T-helper 2 cell treated with Interferon-gamma antibody and Interleukin-4, amounts not matched to agents 5 μg/mL and 100 μg/mL, for 36 hours (primary cell): ENCODE measurements around the gene TBX4.
"Not testable (repeated sequence)": the region's sequence is repeated elsewhere in the genome, so short reads cannot be mapped to it uniquely, and the experiment has no call there.

Experiments used
- DNase-seq: peaks from one replicate; pipeline ENCODE4 v3.0.0; 2021; ENCODE audit warnings: low spot score
- H3K27ac Mint-ChIP-seq: one replicate; pipeline ENCODE4 v1.8.0; 2021; ENCODE audit warnings: mild to moderate bottlenecking, mixed read lengths
- H3K27me3 Mint-ChIP-seq: one replicate; pipeline ENCODE4 v1.8.0; 2021; ENCODE audit warnings: low read depth, mixed read lengths
- H3K36me3 Mint-ChIP-seq: one replicate; pipeline ENCODE4 v1.8.0; 2021; ENCODE audit warnings: low read depth, mixed read lengths
- H3K4me1 Mint-ChIP-seq: one replicate; pipeline ENCODE4 v1.8.0; 2021; ENCODE audit warnings: low read depth, mixed read lengths
- H3K4me3 Mint-ChIP-seq: one replicate; pipeline ENCODE4 v1.8.0; 2022; ENCODE audit warnings: mild to moderate bottlenecking, moderate library complexity, mixed read lengths
- H3K9me3 Mint-ChIP-seq: one replicate; pipeline ENCODE4 v1.8.0; 2021; ENCODE audit warnings: mixed read lengths

Gene TBX4

DNA sequence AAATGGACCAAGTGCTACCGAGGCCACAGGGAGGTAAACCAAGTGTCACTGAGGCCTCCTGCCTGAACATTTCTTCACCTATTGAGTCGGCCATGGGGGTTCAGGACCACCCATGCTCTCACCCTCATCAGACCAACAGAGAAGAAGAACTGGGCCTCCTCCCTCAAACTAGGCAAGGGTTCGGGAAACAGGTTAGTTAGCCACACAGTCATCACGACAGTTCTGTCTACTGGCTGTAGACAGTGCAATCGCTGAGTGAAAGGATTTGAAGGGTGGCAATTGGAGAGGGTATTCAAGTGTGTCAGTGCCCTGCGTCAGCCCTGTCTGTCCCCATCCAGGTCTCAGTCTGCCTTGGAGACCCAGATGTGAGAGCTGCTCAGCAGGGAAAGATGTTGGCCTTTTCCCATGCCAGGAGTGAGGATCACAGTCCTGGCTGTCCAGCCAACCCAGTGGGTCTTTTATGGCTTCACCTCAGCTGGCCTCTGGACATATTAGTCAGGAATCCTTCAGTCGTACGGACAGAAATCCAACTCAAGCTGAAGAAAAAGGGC lies 32.7 kb upstream of the TBX4 start:
- H3K27me3 Mint-ChIP-seq, result peaks cover 41% of the 10 kb centered on the region
- H3K4me1 Mint-ChIP-seq, result no peaks in the 10 kb centered on the region
- no peaks in the 10 kb centered on the region for H3K9me3 Mint-ChIP-seq
- no peak for DNase-seq
- H3K36me3 Mint-ChIP-seq, result no peaks in the 10 kb centered on the region
- no peak overlapping the region for H3K4me3 Mint-ChIP-seq
- no peak overlapping the region for H3K27ac Mint-ChIP-seq

DNA sequence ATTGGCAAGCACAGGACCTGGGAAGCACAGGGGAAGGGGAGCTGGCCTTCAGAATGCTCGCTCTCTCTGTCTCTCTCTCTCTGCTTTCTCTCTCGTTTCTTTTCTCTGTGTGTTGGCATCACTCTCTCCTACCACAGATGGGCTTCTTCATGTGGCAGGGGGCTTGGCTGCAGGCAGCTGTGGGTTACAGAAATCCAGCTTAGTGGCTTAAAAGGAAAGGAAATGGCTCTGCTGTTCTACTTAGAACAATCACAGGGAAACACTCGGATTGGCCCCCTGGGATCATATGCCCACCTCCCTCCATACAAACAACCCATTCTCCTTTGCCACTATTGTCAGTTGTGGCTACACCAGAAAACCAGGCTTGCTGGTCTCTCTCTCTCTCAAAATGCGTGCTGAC lies 32.2 kb upstream of the TBX4 start:
- Mint-ChIP-seq H3K4me1 (no peaks in the 10 kb centered on the region), H3K27me3 (peaks cover 38% of the 10 kb centered on the region), H3K27ac (no peak overlapping the region), H3K36me3 (no peaks in the 10 kb centered on the region), H3K9me3 (no peaks in the 10 kb centered on the region), H3K4me3 (no peak overlapping the region)
- DNase-seq, result no peak

DNA sequence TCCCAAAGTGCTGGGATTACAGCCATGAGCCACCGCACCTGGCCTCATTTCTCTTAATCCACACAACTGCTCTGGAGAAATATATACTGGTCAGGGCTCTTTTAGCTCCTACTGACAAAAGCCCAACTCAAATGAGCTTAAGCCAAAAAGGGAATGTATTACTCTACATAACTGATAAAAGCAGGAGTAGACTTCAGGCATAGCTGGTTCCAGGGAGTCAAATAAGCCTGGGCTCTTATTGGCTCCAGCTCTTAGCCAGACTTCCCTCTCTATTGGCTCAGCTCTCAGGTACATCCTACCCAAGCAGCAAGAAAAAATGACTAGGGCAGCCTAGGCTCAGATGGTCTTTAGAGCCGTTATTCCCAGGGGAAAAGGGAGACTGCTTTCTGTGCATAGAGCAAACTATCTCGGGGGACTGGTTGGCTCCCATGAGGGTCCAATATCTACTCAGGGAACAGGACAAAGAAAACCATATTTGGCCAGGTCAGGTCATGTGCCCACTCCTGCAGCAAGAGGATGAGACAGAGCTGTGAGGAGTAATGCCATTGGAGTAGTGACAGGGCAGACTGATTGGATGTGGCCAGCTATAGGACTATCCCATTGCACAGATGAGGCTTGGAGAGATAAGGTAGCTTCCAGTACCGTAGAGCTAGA lies 31.4 kb upstream of the TBX4 start:
- Mint-ChIP-seq H3K9me3 (no peaks in the 10 kb centered on the region), H3K27ac (no peak overlapping the region), H3K27me3 (peaks cover 40% of the 10 kb centered on the region), H3K4me1 (no peaks in the 10 kb centered on the region), H3K36me3 (no peaks in the 10 kb centered on the region), H3K4me3 (no peak overlapping the region)
- no peak for DNase-seq

DNA sequence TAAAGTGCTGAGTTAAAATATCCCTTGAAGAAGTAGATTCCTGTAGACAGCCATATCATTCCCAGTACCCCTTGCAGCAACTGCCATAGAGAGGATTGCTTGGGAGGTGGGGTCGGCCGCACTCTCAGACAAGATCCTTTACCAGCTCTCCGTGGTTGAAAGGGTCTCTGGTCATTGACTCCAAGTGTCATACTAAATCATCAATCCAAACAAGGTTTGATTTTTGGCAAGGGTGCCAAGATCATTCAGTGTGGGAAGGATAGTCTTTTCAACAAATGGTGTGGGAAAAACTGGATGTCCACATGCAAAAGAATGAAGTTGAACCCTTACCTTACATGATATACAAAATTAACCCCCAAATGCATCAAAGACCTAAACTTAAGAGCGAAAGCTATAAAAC lies 30.8 kb upstream of the TBX4 start:
- DNase-seq, result no peak
- no peaks in the 10 kb centered on the region for H3K9me3 Mint-ChIP-seq
- no peaks in the 10 kb centered on the region for H3K36me3 Mint-ChIP-seq
- peaks cover 37% of the 10 kb centered on the region for H3K27me3 Mint-ChIP-seq
- H3K27ac Mint-ChIP-seq, result no peak overlapping the region
- H3K4me3 Mint-ChIP-seq, result no peak overlapping the region
- no peaks in the 10 kb centered on the region for H3K4me1 Mint-ChIP-seq

DNA sequence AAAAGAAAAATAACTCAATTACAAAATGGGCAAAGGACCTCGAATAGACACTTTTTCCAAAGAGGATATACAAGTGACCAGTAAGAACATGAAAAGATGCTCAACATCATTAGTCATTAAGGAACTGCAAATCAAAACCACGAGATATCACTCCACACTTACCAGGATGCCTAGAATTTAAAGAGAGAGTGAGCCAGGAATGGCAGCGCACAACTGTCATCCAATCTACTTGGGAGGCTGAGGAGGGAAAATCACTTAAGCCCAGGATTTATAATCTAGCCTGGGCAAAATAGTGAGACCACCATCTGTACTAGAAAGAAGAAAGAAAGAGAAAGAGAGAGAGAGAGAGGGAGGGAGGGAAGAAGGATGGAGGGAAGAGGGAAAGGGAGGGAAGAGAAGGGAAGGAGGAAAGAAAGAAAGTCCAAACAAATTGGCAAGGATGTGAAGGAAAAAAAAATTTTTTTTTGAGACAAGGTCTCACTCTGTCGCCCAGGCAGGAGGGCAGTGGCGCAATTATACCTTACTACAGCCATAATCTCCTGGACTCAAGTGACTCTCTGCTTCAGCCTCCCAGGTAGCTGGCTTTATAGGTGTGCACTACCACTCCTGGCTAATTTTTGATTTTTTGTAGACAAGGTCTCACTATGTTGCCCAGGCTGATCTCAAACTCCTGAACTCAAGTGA lies 30.0 kb upstream of the TBX4 start:
- H3K9me3 Mint-ChIP-seq, result no peaks in the 10 kb centered on the region
- no peak overlapping the region for H3K27ac Mint-ChIP-seq
- peaks cover 37% of the 10 kb centered on the region for H3K27me3 Mint-ChIP-seq
- DNase-seq, result no peak
- no peak overlapping the region for H3K4me3 Mint-ChIP-seq
- no peaks in the 10 kb centered on the region for H3K36me3 Mint-ChIP-seq
- no peaks in the 10 kb centered on the region for H3K4me1 Mint-ChIP-seq

DNA sequence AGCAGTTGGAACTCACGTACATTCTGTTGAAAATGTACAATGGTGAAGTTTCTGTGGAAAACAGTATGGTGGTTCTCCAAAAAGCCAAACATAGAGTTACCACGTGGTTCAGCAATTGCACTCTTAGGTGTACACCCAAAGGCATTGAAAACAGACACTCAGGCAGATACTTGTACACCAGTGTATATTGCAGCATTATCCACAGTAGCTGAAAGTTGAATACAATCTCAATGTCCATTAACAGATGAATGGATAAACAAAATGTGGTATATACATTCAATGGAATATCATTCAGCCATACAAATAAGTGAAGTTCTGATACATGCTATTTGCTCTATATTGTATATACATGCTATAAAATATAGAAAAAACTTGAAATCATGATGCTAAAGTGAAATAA lies 29.4 kb upstream of the TBX4 start:
- Mint-ChIP-seq H3K4me3 (no peak overlapping the region), H3K27me3 (peaks cover 38% of the 10 kb centered on the region), H3K4me1 (no peaks in the 10 kb centered on the region), H3K9me3 (no peaks in the 10 kb centered on the region), H3K27ac (no peak overlapping the region), H3K36me3 (no peaks in the 10 kb centered on the region)
- DNase-seq, result no peak

DNA sequence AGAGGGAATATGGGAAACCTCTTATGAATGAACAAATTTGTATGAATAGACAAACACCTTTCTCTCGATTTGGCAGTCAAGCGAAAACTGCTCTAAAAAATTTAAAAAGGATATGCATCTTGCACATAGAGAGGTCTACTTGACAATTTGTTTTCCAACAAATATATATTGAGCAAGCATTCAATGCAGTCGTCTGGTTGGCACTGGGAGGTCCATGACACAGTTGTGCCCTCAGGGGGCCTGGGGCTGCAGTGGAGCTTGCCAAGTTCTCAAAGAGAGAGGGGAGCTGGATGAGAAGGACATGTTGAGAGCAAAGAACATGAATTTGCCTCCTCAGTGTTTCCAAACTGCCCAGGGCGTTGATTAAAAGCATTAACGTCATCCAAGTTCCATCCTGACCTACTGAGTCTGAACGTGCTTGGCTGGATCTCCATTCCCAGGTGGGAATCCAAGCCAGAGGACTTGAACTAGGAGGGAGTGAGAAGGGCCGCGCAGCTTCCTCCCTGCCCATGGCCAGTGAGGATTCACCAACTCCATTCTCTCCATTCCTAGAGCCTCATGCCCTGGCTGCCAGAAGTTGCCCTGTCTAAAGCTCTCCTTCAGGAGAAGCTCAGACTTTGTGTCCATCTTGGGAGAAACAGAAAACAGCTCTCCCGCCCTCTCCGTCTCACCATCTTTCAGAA lies 28.1 kb upstream of the TBX4 start:
- no peak overlapping the region for H3K4me3 Mint-ChIP-seq
- no peak overlapping the region for H3K27ac Mint-ChIP-seq
- no peaks in the 10 kb centered on the region for H3K4me1 Mint-ChIP-seq
- no peaks in the 10 kb centered on the region for H3K36me3 Mint-ChIP-seq
- peaks cover 39% of the 10 kb centered on the region for H3K27me3 Mint-ChIP-seq
- H3K9me3 Mint-ChIP-seq, result no peaks in the 10 kb centered on the region
- DNase-seq, result no peak

DNA sequence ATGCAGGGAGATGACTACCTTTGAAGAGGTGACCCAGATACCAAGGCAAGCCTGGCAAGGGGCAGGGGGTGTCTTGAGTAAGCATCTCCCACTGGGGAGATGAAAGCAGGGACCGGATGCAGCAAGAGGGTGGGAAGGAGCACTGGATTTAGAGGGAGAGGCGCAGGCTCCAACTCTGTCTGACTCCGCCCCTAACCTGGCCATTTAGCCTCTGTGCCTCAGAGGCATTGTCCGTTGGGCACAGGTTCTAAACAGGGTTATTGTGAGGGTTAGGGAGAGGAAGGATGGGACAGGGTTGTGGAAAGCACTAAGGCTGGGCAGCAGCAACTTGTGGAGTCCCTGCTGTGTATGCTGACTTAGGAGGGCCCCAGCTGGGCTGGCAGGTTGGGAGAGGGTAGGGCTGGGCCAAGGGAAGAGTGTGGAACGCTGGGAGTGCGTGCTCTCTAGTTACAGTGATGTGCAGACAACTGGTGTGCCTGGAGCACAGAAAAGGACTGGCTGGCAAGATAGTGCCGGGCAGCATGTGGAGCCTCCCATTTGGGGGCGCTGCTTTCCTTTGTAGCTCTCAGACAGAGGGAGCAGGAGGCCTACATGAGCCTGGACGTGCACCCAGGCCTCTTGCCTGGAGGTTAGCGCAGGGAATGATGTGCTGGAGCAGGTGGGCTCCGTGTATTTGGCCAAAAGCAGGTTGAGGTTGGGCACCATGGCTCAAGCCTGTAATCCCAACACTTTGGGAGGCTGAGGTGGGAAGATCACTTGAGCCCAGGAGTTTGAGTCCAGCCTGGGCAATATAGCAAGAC lies 26.3 kb upstream of the TBX4 start:
- no peak for DNase-seq
- Mint-ChIP-seq H3K9me3 (no peaks in the 10 kb centered on the region), H3K36me3 (no peaks in the 10 kb centered on the region), H3K27me3 (peaks cover 35% of the 10 kb centered on the region), H3K27ac (no peak overlapping the region), H3K4me1 (no peaks in the 10 kb centered on the region), H3K4me3 (no peak overlapping the region)

DNA sequence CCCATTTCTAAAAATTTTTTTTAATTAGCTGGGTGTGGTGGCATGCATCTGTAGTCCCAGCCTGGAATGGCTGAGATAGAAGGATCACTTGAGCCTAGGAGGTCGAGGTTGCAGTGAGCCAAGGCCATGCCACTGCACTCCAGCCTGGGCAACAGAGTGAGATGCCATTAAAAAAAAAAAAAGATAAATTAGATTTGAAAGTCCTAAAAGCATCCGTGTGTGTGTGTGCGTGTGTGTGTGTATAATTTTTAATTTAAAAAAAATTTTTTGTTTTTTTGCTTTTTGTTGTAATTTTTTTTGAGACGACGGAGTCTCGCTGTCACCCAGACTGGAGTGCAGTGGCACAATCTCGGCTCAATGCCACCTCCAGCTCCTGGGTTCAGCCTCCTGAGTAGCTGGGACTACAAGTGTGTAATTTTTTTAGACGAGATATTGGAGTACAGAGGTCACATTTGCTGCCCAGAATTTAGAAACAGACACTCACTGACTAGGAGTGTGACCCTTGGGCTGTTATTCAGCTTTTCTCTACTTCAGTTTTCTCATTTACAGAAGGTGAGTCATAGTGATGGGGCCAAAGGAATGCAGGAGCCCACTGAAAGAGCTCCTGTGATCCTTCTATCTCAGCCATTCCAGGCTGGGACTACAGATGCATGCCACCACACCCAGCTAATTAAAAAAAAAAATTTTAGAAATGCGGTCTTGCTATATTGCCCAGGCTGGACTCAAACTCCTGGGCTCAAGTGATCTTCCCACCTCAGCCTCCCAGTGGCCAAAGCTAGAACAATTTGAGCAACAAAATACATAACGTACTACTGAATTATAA lies 25.5 kb upstream of the TBX4 start:
- peaks cover 38% of the 10 kb centered on the region for H3K27me3 Mint-ChIP-seq

DNA sequence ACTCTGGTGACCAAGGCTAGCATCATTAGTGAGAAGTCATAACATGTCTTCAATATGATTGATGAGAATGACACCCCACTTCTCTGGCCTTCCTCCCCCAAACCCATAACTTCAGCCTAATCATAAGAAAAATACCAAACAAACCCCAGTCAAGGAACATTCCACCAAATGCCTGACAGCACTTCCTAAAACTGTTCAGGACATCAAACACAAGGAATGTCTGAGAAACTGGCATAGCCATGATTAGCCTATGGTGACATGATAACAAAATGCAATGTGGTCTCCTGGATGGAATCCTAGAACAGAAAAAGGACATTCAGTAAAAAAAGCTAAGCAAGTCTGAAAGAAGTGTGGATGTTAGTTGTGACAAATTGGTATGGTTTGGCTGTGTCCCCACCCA lies 24.7 kb upstream of the TBX4 start:
- no peak for DNase-seq
- Mint-ChIP-seq H3K9me3 (no peaks in the 10 kb centered on the region), H3K27ac (no peak overlapping the region), H3K4me3 (no peak overlapping the region), H3K4me1 (no peaks in the 10 kb centered on the region), H3K27me3 (peaks cover 36% of the 10 kb centered on the region), H3K36me3 (no peaks in the 10 kb centered on the region)

More for the DNA sequence above, 25.5 kb upstream of the TBX4 start:
- no peak overlapping the region for H3K27ac Mint-ChIP-seq
- H3K4me1 Mint-ChIP-seq, result no peaks in the 10 kb centered on the region
- no peaks in the 10 kb centered on the region for H3K9me3 Mint-ChIP-seq
- no peak for DNase-seq
- H3K36me3 Mint-ChIP-seq, result no peaks in the 10 kb centered on the region
- no peak overlapping the region for H3K4me3 Mint-ChIP-seq

DNA sequence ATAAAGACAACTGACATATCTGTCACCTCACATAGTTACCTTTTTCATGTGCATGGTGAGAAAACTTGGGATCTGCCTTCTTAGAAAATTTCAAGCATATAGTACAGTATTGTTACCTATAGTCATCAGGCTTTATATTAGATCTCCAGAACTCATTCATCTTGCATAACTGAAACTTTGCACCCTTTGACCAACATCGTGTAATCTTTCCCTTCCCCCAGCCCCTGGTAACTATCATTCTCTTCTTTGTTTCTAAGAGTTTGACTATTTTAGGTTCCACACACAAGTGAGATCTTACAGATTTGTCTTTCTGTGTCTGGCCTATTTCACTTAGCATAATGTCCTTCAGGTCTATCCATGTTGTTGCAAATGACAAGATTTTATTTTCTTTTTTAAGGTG lies 22.9 kb upstream of the TBX4 start:
- Mint-ChIP-seq H3K27ac (no peak overlapping the region), H3K27me3 (peaks cover 35% of the 10 kb centered on the region), H3K9me3 (no peaks in the 10 kb centered on the region), H3K4me3 (no peak overlapping the region), H3K4me1 (no peaks in the 10 kb centered on the region), H3K36me3 (no peaks in the 10 kb centered on the region)
- no peak for DNase-seq

DNA sequence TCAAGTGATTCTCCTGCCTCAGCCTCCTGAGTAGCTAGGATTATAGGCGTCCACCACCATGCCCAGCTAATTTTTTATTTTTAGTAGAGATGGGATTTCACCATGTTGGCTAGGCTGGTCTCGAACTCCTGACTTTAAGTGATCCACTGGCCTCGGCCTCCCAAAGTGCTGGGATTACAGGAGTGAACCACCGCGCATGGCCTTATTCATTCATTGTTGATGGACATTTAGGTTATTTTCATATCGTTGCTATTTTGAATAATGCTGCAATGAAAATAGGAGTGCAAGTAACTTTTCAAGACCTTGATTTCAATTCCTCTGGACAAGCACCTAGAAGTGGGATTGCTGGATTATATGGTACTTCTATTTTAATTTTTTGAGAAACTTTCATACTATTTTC lies 22.4 kb upstream of the TBX4 start:
- not testable (repeated sequence) for H3K4me3 Mint-ChIP-seq, DNase-seq, H3K36me3 Mint-ChIP-seq, H3K4me1 Mint-ChIP-seq, H3K27ac Mint-ChIP-seq, H3K9me3 Mint-ChIP-seq
- peaks cover 40% of the 10 kb centered on the region for H3K27me3 Mint-ChIP-seq

DNA sequence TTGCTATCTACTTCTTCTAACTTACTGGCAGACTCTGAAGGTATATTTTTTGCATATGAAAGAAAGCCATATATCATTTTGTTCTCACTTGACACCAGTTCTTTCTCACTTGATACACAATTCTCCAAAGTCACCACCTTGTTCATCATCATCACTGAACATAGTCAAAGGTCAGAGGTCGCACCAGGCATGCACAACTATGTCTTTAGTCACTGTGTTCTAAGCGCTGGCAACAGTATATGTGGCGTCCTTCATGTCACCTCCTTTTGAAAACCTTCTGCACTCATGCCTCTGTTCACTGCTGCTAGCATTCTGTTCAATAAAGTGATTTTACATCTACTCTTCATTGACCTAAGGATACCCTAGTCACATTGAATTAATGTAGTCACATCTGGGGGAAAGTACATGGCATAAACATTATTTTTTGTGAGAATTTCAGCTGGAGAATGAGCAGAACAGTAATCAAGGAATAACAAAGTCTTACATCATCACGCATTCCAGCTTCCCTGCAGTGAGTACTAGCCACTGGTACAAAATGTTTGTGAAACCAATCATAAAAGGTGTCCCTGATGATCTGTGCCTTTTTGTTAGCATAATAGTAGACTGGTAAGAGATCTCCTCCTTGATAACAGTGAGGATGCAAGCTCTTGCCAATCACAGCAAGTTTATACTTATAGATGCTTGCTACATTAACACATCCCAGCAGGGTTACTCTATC lies 20.5 kb upstream of the TBX4 start:
- H3K9me3 Mint-ChIP-seq, result no peaks in the 10 kb centered on the region
- H3K4me1 Mint-ChIP-seq, result no peaks in the 10 kb centered on the region
- no peak overlapping the region for H3K4me3 Mint-ChIP-seq
- H3K36me3 Mint-ChIP-seq, result no peaks in the 10 kb centered on the region
- DNase-seq, result no peak
- H3K27ac Mint-ChIP-seq, result no peak overlapping the region
- H3K27me3 Mint-ChIP-seq, result peaks cover 46% of the 10 kb centered on the region
